H1 (cell line): ENCODE data around the gene ABCB10. TPM values are rescaled to one million over a fixed set of nuclear protein-coding genes. Genes with fewer than 3 reads are reported as not detected.

ENCODE experiments used
- CTCF ChIA-PET: fragments of 300-600 bp; sonication (Branson Sonifier 250); formaldehyde crosslinking; loops from one replicate; lab custom pipeline; 2021; ENCODE audit not compliant: partially characterized antibody; lab: Charles Lee
- POLR2A ChIA-PET: fragments of 300-600 bp; sonication (Branson Sonifier 250); formaldehyde crosslinking; loops from one replicate; lab custom pipeline; 2021; ENCODE audit warnings: inconsistent platforms; ENCODE audit not compliant: partially characterized antibody; lab: Charles Lee
- DNase-seq, 2 experiments: peaks; one replicate each; pipeline versions ENCODE4 v3.0.0 to v3.0.0-alpha.2; 2010 to 2022; ENCODE audit warnings: low spot score in 2 of 2, low read depth in 1 of 2, mixed read lengths in 1 of 2
- FAIRE-seq: peaks from 2 replicates; lab custom pipeline; 2011; peaks lifted over from hg19 to GRCh38; lab: Jason Lieb, UNC
- H2AFZ ChIP-seq: 2 replicates; pipeline ENCODE4 v1.8.1; 2012; ENCODE audit warnings: low read length, inconsistent platforms
- H2AK5ac ChIP-seq: 2 replicates; pipeline ENCODE4 v1.6.1; 2013; ENCODE audit warnings: low read depth, low read length
- H2BK120ac ChIP-seq: replicated peaks from 2 replicates; pipeline ENCODE3; 2013; ENCODE audit warnings: low read depth, low read length, inconsistent platforms
- H2BK12ac ChIP-seq: 2 replicates; pipeline ENCODE4 v1.6.1; 2013; ENCODE audit warnings: low read depth, low read length
- H2BK15ac ChIP-seq: 2 replicates; pipeline ENCODE4 v1.6.1; 2013; ENCODE audit warnings: low read length
- H2BK20ac ChIP-seq: 2 replicates; pipeline ENCODE4 v1.6.1; 2013; ENCODE audit warnings: low read length
- H2BK5ac ChIP-seq: 2 replicates; pipeline ENCODE4 v1.6.1; 2013; ENCODE audit warnings: low read depth, low read length
- H3K14ac ChIP-seq: 2 replicates; pipeline ENCODE4 v1.6.1; 2013; ENCODE audit warnings: inconsistent platforms; ENCODE audit not compliant: insufficient read length
- H3K18ac ChIP-seq: 2 replicates; pipeline ENCODE4 v1.6.1; 2013; ENCODE audit warnings: low read length; ENCODE audit errors: extremely low read depth
- H3K23ac ChIP-seq: 2 replicates; pipeline ENCODE4 v1.6.1; 2013; ENCODE audit warnings: inconsistent platforms; ENCODE audit not compliant: insufficient read length
- H3K23me2 ChIP-seq: 2 replicates; pipeline ENCODE4 v1.6.1; 2013; ENCODE audit warnings: low read depth, low read length
- H3K27ac ChIP-seq: 2 replicates; pipeline ENCODE4 v1.6.1; 2011; ENCODE audit warnings: low read depth, low read length, inconsistent platforms
- H3K27me3 ChIP-seq, 4 experiments: replicated peaks in 1 of 4; 1 replicate in 1 of 4; 2 replicates in 3 of 4; pipeline versions ENCODE4 v1.6.1 to v1.8.1; 2011 to 2013; ENCODE audit warnings: low read length in 3 of 4, mild to moderate bottlenecking in 3 of 4, inconsistent platforms in 2 of 4, mixed read lengths in 2 of 4, moderate library complexity in 1 of 4; ENCODE audit not compliant: control insufficient read depth in 3 of 4, insufficient read depth in 3 of 4; ENCODE audit errors: extremely low read depth in 1 of 4
- H3K36me3 ChIP-seq, 4 experiments: 2 replicates each; pipeline versions ENCODE4 v1.6.1 to v1.8.1; 2011 to 2013; ENCODE audit warnings: mild to moderate bottlenecking in 4 of 4, low read length in 3 of 4, moderate library complexity in 2 of 4, control low read depth in 1 of 4, inconsistent platforms in 1 of 4; ENCODE audit not compliant: insufficient read depth in 4 of 4, control insufficient read depth in 2 of 4
- H3K4ac ChIP-seq: replicated peaks from 2 replicates; pipeline ENCODE3; 2013; ENCODE audit warnings: low read length, low read depth, mixed read lengths, inconsistent platforms; ENCODE audit not compliant: insufficient read length
- H3K4me1 ChIP-seq, 4 experiments: replicated peaks in 1 of 4; 1 replicate in 1 of 4; 2 replicates in 3 of 4; pipeline versions ENCODE4 v1.6.1 to v1.8.1; 2011 to 2013; ENCODE audit warnings: low read length in 3 of 4, inconsistent platforms in 2 of 4, mixed read lengths in 1 of 4; ENCODE audit not compliant: insufficient read depth in 4 of 4, control insufficient read depth in 3 of 4
- H3K4me2 ChIP-seq, 2 experiments: 2 replicates each; pipeline versions ENCODE4 v1.6.1 to v1.8.1; 2011 to 2013; ENCODE audit warnings: low read depth in 2 of 2, low read length in 2 of 2, control low read depth in 1 of 2, inconsistent platforms in 1 of 2, mild to moderate bottlenecking in 1 of 2; ENCODE audit not compliant: insufficient read depth in 1 of 2
- H3K4me3 ChIP-seq, 4 experiments: fragments of 200-600, 300-600 bp in 1 of 4; sonication (generic), shearing (Covaris generic), sonication (Bioruptor Twin) in 1 of 4; 2 replicates each; pipeline versions ENCODE4 v1.5.1 to v1.8.1; 2011 to 2016; ENCODE audit warnings: low read length in 4 of 4, low read depth in 3 of 4, control low read depth in 2 of 4, inconsistent platforms in 2 of 4, mild to moderate bottlenecking in 2 of 4, mixed read lengths in 1 of 4, moderate library complexity in 1 of 4; ENCODE audit not compliant: insufficient read depth in 2 of 4; ENCODE audit errors: extremely low read depth in 1 of 4
- H3K56ac ChIP-seq: replicated peaks from 2 replicates; pipeline ENCODE3; 2013; ENCODE audit warnings: low read depth, mild to moderate bottlenecking, mixed read lengths, low read length, inconsistent platforms; ENCODE audit not compliant: insufficient read length
- H3K79me1 ChIP-seq: 2 replicates; pipeline ENCODE4 v1.6.1; 2013; ENCODE audit warnings: low read depth, low read length, control low read depth
- H3K79me2 ChIP-seq, 2 experiments: 2 replicates each; pipeline versions ENCODE4 v1.6.1 to v1.8.1; 2012 to 2013; ENCODE audit warnings: low read length in 2 of 2, mild to moderate bottlenecking in 2 of 2, inconsistent platforms in 1 of 2; ENCODE audit not compliant: insufficient read depth in 2 of 2, control insufficient read depth in 1 of 2
- H3K9ac ChIP-seq, 4 experiments: replicated peaks in 1 of 4; 1 replicate in 1 of 4; 2 replicates in 3 of 4; pipeline versions ENCODE4 v1.6.1 to v1.8.1; 2011 to 2013; ENCODE audit warnings: low read depth in 3 of 4, low read length in 3 of 4, control low read depth in 2 of 4, mild to moderate bottlenecking in 2 of 4, moderate library complexity in 2 of 4, inconsistent platforms in 1 of 4; ENCODE audit errors: extremely low read depth in 1 of 4
- H3K9me3 ChIP-seq, 2 experiments: 2 replicates each; pipeline versions ENCODE4 v1.6.1 to v1.8.1; 2012 to 2013; ENCODE audit warnings: mild to moderate bottlenecking in 2 of 2, moderate library complexity in 2 of 2, control low read depth in 1 of 2, inconsistent platforms in 1 of 2, low read depth in 1 of 2, low read length in 1 of 2, mixed read lengths in 1 of 2; ENCODE audit not compliant: insufficient read depth in 2 of 2
- H4K20me1 ChIP-seq, 2 experiments: replicated peaks in 1 of 2; 2 replicates each; pipeline versions ENCODE3 to v1.8.1; 2011 to 2013; ENCODE audit warnings: inconsistent platforms in 2 of 2, low read length in 2 of 2, mild to moderate bottlenecking in 1 of 2; ENCODE audit not compliant: insufficient read depth in 2 of 2, control insufficient read depth in 1 of 2
- H4K5ac ChIP-seq: 2 replicates; pipeline ENCODE4 v1.6.1; 2013; ENCODE audit warnings: low read length, low read depth, mixed read lengths, inconsistent platforms; ENCODE audit not compliant: insufficient read length
- H4K8ac ChIP-seq: 2 replicates; pipeline ENCODE4 v1.8.0; 2013; ENCODE audit warnings: mild to moderate bottlenecking, moderate library complexity, low read length, inconsistent platforms; ENCODE audit not compliant: insufficient read depth; ENCODE audit errors: extremely low read depth
- H4K91ac ChIP-seq: replicated peaks from 2 replicates; pipeline ENCODE3; 2013; ENCODE audit warnings: low read length, mixed read lengths, inconsistent platforms; ENCODE audit not compliant: insufficient read length
- BRCA1 ChIP-seq: IDR thresholded peaks from 2 replicates; pipeline ENCODE4 v1.6.1; 2012; ENCODE audit warnings: low read depth, low read length, improper control_type of control experiment
- CEBPB ChIP-seq: IDR thresholded peaks from 2 replicates; pipeline ENCODE4 v1.6.1; 2012; ENCODE audit warnings: low read depth, low read length
- CHD2 ChIP-seq: IDR thresholded peaks from 2 replicates; pipeline ENCODE4 v1.6.1; 2012; ENCODE audit warnings: low read length, improper control_type of control experiment
- EGR1 ChIP-seq: IDR thresholded peaks from 2 replicates; pipeline ENCODE4 v1.6.1; 2011; ENCODE audit warnings: low read depth, low read length, borderline replicate concordance
- NRF1 ChIP-seq: IDR thresholded peaks from 2 replicates; pipeline ENCODE4 v1.6.1; 2011; ENCODE audit warnings: mild to moderate bottlenecking, low read depth, low read length, improper control_type of control experiment
- POU5F1 ChIP-seq: IDR thresholded peaks from 2 replicates; pipeline ENCODE4 v1.6.1; 2011; ENCODE audit warnings: low read depth, mild to moderate bottlenecking, low read length, moderate library complexity
- TAF1 ChIP-seq: IDR thresholded peaks from 2 replicates; pipeline ENCODE4 v1.6.1; 2011; ENCODE audit warnings: mild to moderate bottlenecking, low read depth, low read length
- ZNF274 ChIP-seq: IDR thresholded peaks from 2 replicates; pipeline ENCODE4 v1.7.0; 2012; ENCODE audit warnings: low read length, borderline replicate concordance; ENCODE audit errors: extremely low read depth
- WGBS, 2 experiments: shearing (Covaris generic) in 1 of 2; methylation state at CpG; one replicate each; pipeline versions ENCODE4 v1.1.6 to v1.1.7; 2013 to 2015; ENCODE audit warnings: low lambda C conversion rate in 2 of 2, mixed read lengths in 2 of 2, inconsistent platforms in 1 of 2, low coverage in 1 of 2, missing lambda C conversion rate in 1 of 2; ENCODE audit not compliant: insufficient replicate concordance in 2 of 2, insufficient coverage in 1 of 2, insufficient read length in 1 of 2; ENCODE audit errors: extremely low coverage in 1 of 2, missing lambda C conversion rate in 1 of 2; 5-methylcytosine and 5-hydroxymethylcytosine counted together
- polyA plus RNA-seq, 7 experiments: library from polyadenylated mRNA; depleted of rRNA in 3 of 7; stranded (reverse) in 5 of 7; unstranded in 2 of 7; fragments of >200 nt in 5 of 7; fragments of 200-250 nt in 2 of 7; gene quantifications; 1 replicate in 5 of 7; 2 replicates in 1 of 7; 4 replicates in 1 of 7; pipeline versions ENCODE4 v1.2.1 to v1.2.3, GENCODE V29; 2011 to 2013; ENCODE audit warnings: missing spikeins in 2 of 7, mixed read lengths in 2 of 7
- total RNA-seq: library from RNA; stranded (reverse); fragmentation: NEBNext Ultra II Directional; extraction: Animal tissue kit (Norgen Biotek cat#: 25700); gene quantifications from 2 replicates; pipeline ENCODE4 v1.2.1, GENCODE V29; 2021

ABCB10 gene
- total and polyA plus RNA-seq, 2 of the 8 experiments (the other 6 are each of a cell fraction or from before 2014, with no cell fraction given), result 3.6 to 11.9 TPM

- Histone ChIP-seq H2BK12ac (no peak overlapping the region), H3K18ac (no peak overlapping the region), H3K36me3 (no peaks in the 10 kb centered on the region), H3K9ac (no peak overlapping the region), H2AFZ (0 out of 2 replicates have a peak overlapping the region, but pooled peaks have one; percentile 78), H2BK15ac (no peak overlapping the region), H3K9me3 (no peaks in the 10 kb centered on the region), H2BK5ac (no peak overlapping the region), H3K79me1 (no peaks in the 10 kb centered on the region), H3K56ac (no peak overlapping the region), H2BK20ac (no peak overlapping the region), H4K20me1 (no peaks in the 10 kb centered on the region), H3K79me2 (no peaks in the 10 kb centered on the region), H3K4me1 (peaks cover 0 to 7% (median 0%) of the 10 kb centered on the region in 4 experiments; a peak in 2 of 7 replicates), H3K4me3 (no peak overlapping the region), H4K91ac (no peak overlapping the region), H3K4me2 (no peak overlapping the region), H3K27ac (no peak overlapping the region), H3K27me3 (no peaks in the 10 kb centered on the region; a peak in 1 of 7 replicates), H2BK120ac (no peak overlapping the region), H4K8ac (no peak overlapping the region), H4K5ac (no peak overlapping the region), H3K23me2 (no peaks in the 10 kb centered on the region), H2AK5ac (no peak overlapping the region), H3K23ac (no peak overlapping the region), H3K14ac (no peak overlapping the region), H3K4ac (no peak overlapping the region)
- POLR2A ChIA-PET, result no interaction called here
- WGBS, 2 experiments, result 78% methylated on average over 11 of the region's 11 CpGs; no CpG with 5 or more reads in 1 of the 2 experiments
- CTCF ChIA-PET, result no interaction called here
- FAIRE-seq (no peak), DNase-seq (no peak)
- TF ChIP-seq NRF1 (no peak), EGR1 (no peak), CEBPB (no peak), CHD2 (no peak), ZNF274 (no peak), BRCA1 (no peak), POU5F1 (no peak), TAF1 (no peak)
These were observed 23.6 kb upstream of the ABCB10 start for GRCh38 chr1:229582011-229582694.
